B cell (primary cell): Measurements from ENCODE around the gene GRID2. TPM values are rescaled to one million over a fixed set of nuclear protein-coding genes. Genes with fewer than 3 reads are reported as not detected.

Experiments
- ATAC-seq: fragments of 200-7000 bp; cut with Tn5 transposase; one replicate; pipeline ENCODE4 v1.10.0; 2021; ENCODE audit warnings: low read depth, mild to moderate bottlenecking, moderate number of reproducible peaks, moderate library complexity
- CTCF ChIA-PET: fragments of 350-600 bp; sonication (Branson Sonifier 250); formaldehyde crosslinking; loops from one replicate; lab custom pipeline; 2021; ENCODE audit warnings: antibody characterized with exemption, inconsistent platforms; lab: Charles Lee
- POLR2A ChIA-PET: fragments of 350-600 bp; sonication (Branson Sonifier 250); formaldehyde crosslinking; loops from one replicate; lab custom pipeline; 2021; ENCODE audit warnings: antibody characterized with exemption; lab: Charles Lee
- DNase-seq: peaks from one replicate; pipeline ENCODE4 v3.0.0; 2013
- H2AFZ ChIP-seq: 2 replicates; pipeline ENCODE4 v1.6.1; 2012; ENCODE audit warnings: mild to moderate bottlenecking, low read depth, low read length; ENCODE audit not compliant: insufficient read depth, poor library complexity, severe bottlenecking
- H3K27ac ChIP-seq, 2 donors: 1 replicate in 1 of 2; 2 replicates in 1 of 2; pipeline ENCODE4 v1.5.1; 2012 to 2013; ENCODE audit warnings: low read length in 2 of 2, mild to moderate bottlenecking in 2 of 2, moderate library complexity in 1 of 2
- H3K27me3 ChIP-seq, 4 experiments: fragments of 200-600 bp in 1 of 4; sonication (generic) in 1 of 4; replicated peaks in 1 of 4; 1 replicate in 2 of 4; 2 replicates in 2 of 4; pipeline versions ENCODE4 v1.6.1 to v1.7.0; 2013 to 2016; ENCODE audit warnings: low read length in 3 of 4, mild to moderate bottlenecking in 2 of 4, mixed read lengths in 1 of 4, moderate library complexity in 1 of 4; ENCODE audit not compliant: insufficient read depth in 4 of 4, control insufficient read depth in 3 of 4; ENCODE audit errors: control extremely low read depth in 1 of 4
- H3K36me3 ChIP-seq, 2 experiments: replicated peaks in 1 of 2; 1 replicate in 1 of 2; 2 replicates in 1 of 2; pipeline versions ENCODE4 v1.6.1 to v1.7.1; 2013; ENCODE audit warnings: low read length in 1 of 2; ENCODE audit not compliant: insufficient read depth in 2 of 2, control insufficient read depth in 1 of 2; ENCODE audit errors: control extremely low read depth in 1 of 2, extremely low read depth in 1 of 2
- H3K4me1 ChIP-seq, 2 donors: fragments of 200-600 bp in 1 of 2; sonication (generic) in 1 of 2; 1 replicate in 1 of 2; 2 replicates in 1 of 2; pipeline versions ENCODE4 v1.5.1 to v1.6.1; 2013 to 2017; ENCODE audit warnings: low read length in 2 of 2; ENCODE audit not compliant: control insufficient read depth in 2 of 2, insufficient read depth in 2 of 2
- H3K4me2 ChIP-seq: replicated peaks from 2 replicates; pipeline ENCODE3; 2012; ENCODE audit warnings: mild to moderate bottlenecking, low read depth, low read length; ENCODE audit not compliant: poor library complexity, severe bottlenecking
- H3K4me3 ChIP-seq, 5 experiments: fragments of 200-600 bp in 1 of 5; sonication (generic) in 1 of 5; 1 replicate in 3 of 5; 2 replicates in 2 of 5; pipeline versions ENCODE4 v1.5.1 to v1.7.0; 2011 to 2016; ENCODE audit warnings: low read length in 4 of 5, mild to moderate bottlenecking in 4 of 5, low read depth in 2 of 5, control low read depth in 1 of 5, moderate library complexity in 1 of 5; ENCODE audit not compliant: insufficient read depth in 1 of 5; ENCODE audit errors: control extremely low read depth in 1 of 5, extremely low read depth in 1 of 5
- H3K79me2 ChIP-seq: fragments of 200-600 bp; sonication (generic); one replicate; pipeline ENCODE4 v1.6.0; 2016; ENCODE audit warnings: low read length; ENCODE audit not compliant: control insufficient read depth, insufficient read depth
- H3K9ac ChIP-seq: fragments of 200-600 bp; sonication (generic); 2 replicates; pipeline ENCODE4 v1.6.1; 2017; ENCODE audit warnings: mild to moderate bottlenecking, low read length, moderate library complexity
- H3K9me3 ChIP-seq, 3 donors: one replicate each; pipeline versions ENCODE4 v1.6.1 to v1.7.1; 2013; ENCODE audit warnings: low read length in 2 of 3; ENCODE audit not compliant: control insufficient read depth in 2 of 3, insufficient read depth in 1 of 3; ENCODE audit errors: control extremely low read depth in 1 of 3
- H4K20me1 ChIP-seq: 2 replicates; pipeline ENCODE4 v1.6.0; 2012; ENCODE audit warnings: mild to moderate bottlenecking, low read length; ENCODE audit not compliant: insufficient read depth, control insufficient read depth, poor library complexity, severe bottlenecking
- H3K27ac Mint-ChIP-seq: one replicate; pipeline ENCODE4 v1.8.0; 2021; ENCODE audit warnings: mixed read lengths
- H3K27me3 Mint-ChIP-seq: one replicate; pipeline ENCODE4 v1.8.0; 2021; ENCODE audit warnings: mixed read lengths
- H3K4me1 Mint-ChIP-seq: one replicate; pipeline ENCODE4 v1.8.0; 2021; ENCODE audit warnings: mixed read lengths
- H3K4me3 Mint-ChIP-seq: one replicate; pipeline ENCODE4 v1.8.0; 2021; ENCODE audit warnings: mixed read lengths
- H3K9me3 Mint-ChIP-seq: one replicate; pipeline ENCODE4 v1.8.0; 2022; ENCODE audit warnings: mixed read lengths; ENCODE audit not compliant: insufficient read depth
- CTCF ChIP-seq: fragments of 200-600 bp; IDR thresholded peaks from one replicate; pipeline ENCODE4 v1.8.0; 2022; ENCODE audit warnings: antibody characterized with exemption, mild to moderate bottlenecking
- EZH2 ChIP-seq: IDR thresholded peaks from 2 replicates; pipeline ENCODE4 v1.6.1; 2012; ENCODE audit warnings: borderline replicate concordance, low read depth, mild to moderate bottlenecking, moderate library complexity, low read length; ENCODE audit not compliant: insufficient read depth, poor library complexity, severe bottlenecking
- whole genome bisulfite sequencing: methylation state at CpG from one replicate; pipeline ENCODE4 v1.1.5; 2013; ENCODE audit warnings: missing lambda C conversion rate; ENCODE audit not compliant: insufficient coverage; 5-methylcytosine and 5-hydroxymethylcytosine counted together
- intact Hi-C: fragments of 100-400 bp; cut with micrococcal nuclease; formaldehyde crosslinking; loops from one replicate; pipeline ENCODE4 v1.10.0; 2022
- polyA plus RNA-seq: library from polyadenylated mRNA; depleted of rRNA; stranded (reverse); fragments of >200 nt; gene quantifications from 2 replicates; pipeline ENCODE4 v1.2.3, GENCODE V29; 2012
- total RNA-seq, 2 donors: library from RNA; stranded (reverse); fragments of 120-200 nt in 1 of 2; gene quantifications; 1 replicate in 1 of 2; 2 replicates in 1 of 2; pipeline versions ENCODE4 v1.2.3 to v1.2.4, GENCODE V29; 2013 to 2022

GRID2 gene
- total and polyA plus RNA-seq, 2 donors (not counting 1 experiment from before 2014, with no cell fraction given) = not detected

- Histone ChIP-seq H3K4me2 (no peak overlapping the region), H3K36me3 (no peaks in the 10 kb centered on the region), H3K4me3 (no peak overlapping the region), H3K79me2 (no peaks in the 10 kb centered on the region), H3K9ac (no peak overlapping the region), H3K9me3 (peaks cover 0 to 3% (median 0%) of the 10 kb centered on the region in 3 donors), H3K27ac (no peak overlapping the region), H2AFZ (no peak overlapping the region), H4K20me1 (no peaks in the 10 kb centered on the region), H3K27me3 (no peaks in the 10 kb centered on the region), H3K4me1 (no peaks in the 10 kb centered on the region)
- TF ChIP-seq EZH2 (no peak), CTCF (no peak)
- Mint-ChIP-seq H3K4me3 (no peak overlapping the region), H3K4me1 (no peaks in the 10 kb centered on the region), H3K27me3 (no peaks in the 10 kb centered on the region), H3K9me3 (peaks cover 3% of the 10 kb centered on the region), H3K27ac (no peak overlapping the region)
- intact Hi-C loops = no loop called here
- ChIA-PET POLR2A (no interaction called here), CTCF (no interaction called here)
- 100% methylated on average over 1 of the region's 8 CpGs for WGBS
- ATAC-seq (no peak), DNase-seq (no peak)
Measured at GRCh38 chr4:93407493-93408275, 1103.9 kb downstream of the GRID2 start.

- no peak overlapping the region for H3K27ac Mint-ChIP-seq
- ATAC-seq = no peak
- no peak overlapping the region for H3K4me3 ChIP-seq
- no peak overlapping the region for H3K27ac ChIP-seq
- ChIA-PET CTCF (no interaction called here), POLR2A (no interaction called here)
- no peak overlapping the region for H2AFZ ChIP-seq
- H3K4me1 Mint-ChIP-seq = no peaks in the 10 kb centered on the region
- H3K36me3 ChIP-seq = no peaks in the 10 kb centered on the region
- H3K4me2 ChIP-seq = no peak overlapping the region
- no peaks in the 10 kb centered on the region for H3K27me3 ChIP-seq
- H3K79me2 ChIP-seq = no peaks in the 10 kb centered on the region
- peaks cover 0 to 3% (median 0%) of the 10 kb centered on the region in 3 donors for H3K9me3 ChIP-seq
- no peaks in the 10 kb centered on the region for H3K9me3 Mint-ChIP-seq
- H3K4me1 ChIP-seq = no peaks in the 10 kb centered on the region
- TF ChIP-seq EZH2 (no peak), CTCF (no peak)
- intact Hi-C loops = no loop called here
- 0% methylated on average over 1 of the region's 1 CpG for WGBS
- no peaks in the 10 kb centered on the region for H3K27me3 Mint-ChIP-seq
- no peak overlapping the region for H3K9ac ChIP-seq
- DNase-seq = no peak
- no peak overlapping the region for H3K4me3 Mint-ChIP-seq
- no peaks in the 10 kb centered on the region for H4K20me1 ChIP-seq
Measured at GRCh38 chr4:93409035-93409434, 1105.3 kb downstream of the GRID2 start.
